ACC112 (cell line): ENCODE data around the gene MRPL2.
A peak's percentile ranks its signal among the peaks of the same experiment; 100 is the strongest.
"Not testable (repeated sequence)": the region's sequence is repeated elsewhere in the genome, so short reads cannot be mapped to it uniquely, and the experiment has no call there.

Experiments
- H2AFZ ChIP-seq: fragments of 200-600 bp; sonication (generic); one replicate; pipeline ENCODE4 v1.6.0; 2017; ENCODE audit warnings: antibody characterized with exemption, low read length; ENCODE audit not compliant: unreplicated experiment
- H3K27ac ChIP-seq: fragments of 200-600 bp; sonication (generic); 2 replicates; pipeline ENCODE4 v1.5.1; 2014; ENCODE audit warnings: low read depth, mild to moderate bottlenecking, antibody characterized with exemption, low read length, moderate library complexity
- H3K27me3 ChIP-seq: fragments of 200-600 bp; sonication (generic); 2 replicates; pipeline ENCODE4 v1.6.1; 2014; ENCODE audit warnings: mild to moderate bottlenecking, antibody characterized with exemption, low read length, moderate library complexity, mixed read lengths; ENCODE audit not compliant: insufficient read depth
- H3K36me3 ChIP-seq: fragments of 200-600 bp; sonication (generic); 2 replicates; pipeline ENCODE4 v1.6.1; 2016; ENCODE audit warnings: mild to moderate bottlenecking, antibody characterized with exemption, low read length, moderate library complexity, mixed read lengths; ENCODE audit not compliant: insufficient read depth
- H3K4me1 ChIP-seq: fragments of 200-600 bp; sonication (generic); one replicate; pipeline ENCODE4 v1.6.1; 2016; ENCODE audit warnings: low read length, mixed read lengths; ENCODE audit not compliant: insufficient read depth, unreplicated experiment, control insufficient read depth
- H3K4me3 ChIP-seq: fragments of 200-600 bp; sonication (generic); 2 replicates; pipeline ENCODE4 v1.5.1; 2014; ENCODE audit warnings: mild to moderate bottlenecking, low read depth, low read length
- H3K79me2 ChIP-seq: fragments of 200-600 bp; sonication (generic); one replicate; pipeline ENCODE4 v1.6.0; 2016; ENCODE audit warnings: low read length; ENCODE audit not compliant: control insufficient read depth, unreplicated experiment, insufficient read depth

MRPL2 gene

GRCh38 chr6:43052225-43052841, 6.9 kb downstream of the MRPL2 start:
- Histone ChIP-seq H3K79me2 (peaks cover 28% of the 10 kb centered on the region), H3K4me3 (peak overlapping the region; percentile 88), H3K4me1 (peaks cover 26% of the 10 kb centered on the region), H3K27me3 (no peaks in the 10 kb centered on the region), H3K36me3 (peaks cover 10% of the 10 kb centered on the region; the same call in 1 of the 2 replicates), H3K27ac (no peak overlapping the region), H2AFZ (no peak overlapping the region)

- H3K79me2 ChIP-seq, result peaks cover 28% of the 10 kb centered on the region
- H2AFZ ChIP-seq, result no peak overlapping the region
- peaks cover 26% of the 10 kb centered on the region for H3K4me1 ChIP-seq
- no peak overlapping the region; the same call in 1 of the 2 replicates for H3K4me3 ChIP-seq
- no peaks in the 10 kb centered on the region for H3K27me3 ChIP-seq
- no peak overlapping the region for H3K27ac ChIP-seq
- peaks cover 15% of the 10 kb centered on the region; the same call in 1 of the 2 replicates for H3K36me3 ChIP-seq
These were observed 8.3 kb downstream of the MRPL2 start for GRCh38 chr6:43050981-43051380.

GRCh38 chr6:43047998-43048397, 11.2 kb downstream of the MRPL2 start:
- H2AFZ ChIP-seq, result no peak overlapping the region
- H3K27ac ChIP-seq, result no peak overlapping the region
- H3K4me1 ChIP-seq, result peaks cover 21% of the 10 kb centered on the region
- H3K27me3 ChIP-seq, result no peaks in the 10 kb centered on the region
- peaks cover 23% of the 10 kb centered on the region for H3K79me2 ChIP-seq
- no peak overlapping the region for H3K4me3 ChIP-seq
- H3K36me3 ChIP-seq, result peaks cover 15% of the 10 kb centered on the region; the same call in 1 of the 2 replicates

GRCh38 chr6:43045371-43045930, 13.8 kb downstream of the MRPL2 start:
- Histone ChIP-seq H3K27ac (no peak overlapping the region), H3K79me2 (peaks cover 3% of the 10 kb centered on the region), H3K4me3 (no peak overlapping the region), H3K4me1 (no peaks in the 10 kb centered on the region), H2AFZ (no peak overlapping the region), H3K36me3 (peaks cover 15% of the 10 kb centered on the region; the same call in 1 of the 2 replicates), H3K27me3 (no peaks in the 10 kb centered on the region)

- H3K27ac ChIP-seq, result no peak overlapping the region
- H3K4me1 ChIP-seq, result no peaks in the 10 kb centered on the region
- H3K36me3 ChIP-seq, result peaks cover 9% of the 10 kb centered on the region; the same call in 1 of the 2 replicates
- H2AFZ ChIP-seq, result no peak overlapping the region
- no peaks in the 10 kb centered on the region for H3K79me2 ChIP-seq
- no peaks in the 10 kb centered on the region for H3K27me3 ChIP-seq
- no peak overlapping the region for H3K4me3 ChIP-seq
These were observed 15.9 kb downstream of the MRPL2 start for GRCh38 chr6:43043310-43043709.

GRCh38 chr6:43041475-43041874, 17.8 kb downstream of the MRPL2 start:
- not testable (repeated sequence) for H3K4me1 ChIP-seq, H3K36me3 ChIP-seq, H3K27ac ChIP-seq, H3K27me3 ChIP-seq, H3K4me3 ChIP-seq, H3K79me2 ChIP-seq, H2AFZ ChIP-seq

- no peak overlapping the region for H3K27ac ChIP-seq
These were observed 18.5 kb downstream of the MRPL2 start for GRCh38 chr6:43040542-43041257.

GRCh38 chr6:43038727-43039126, 20.5 kb downstream of the MRPL2 start:
- H3K79me2 ChIP-seq, result no peaks in the 10 kb centered on the region
- no peaks in the 10 kb centered on the region for H3K27me3 ChIP-seq
- peaks cover 4% of the 10 kb centered on the region; the same call in 1 of the 2 replicates for H3K36me3 ChIP-seq
- H3K4me3 ChIP-seq, result no peak overlapping the region
- no peak overlapping the region for H2AFZ ChIP-seq
- H3K4me1 ChIP-seq, result no peaks in the 10 kb centered on the region
- H3K27ac ChIP-seq, result no peak overlapping the region

More at GRCh38 chr6:43040542-43041257, 18.5 kb downstream of the MRPL2 start:
- Histone ChIP-seq H2AFZ (no peak overlapping the region), H3K4me1 (no peaks in the 10 kb centered on the region), H3K36me3 (no peaks in the 10 kb centered on the region), H3K79me2 (no peaks in the 10 kb centered on the region), H3K27me3 (no peaks in the 10 kb centered on the region), H3K4me3 (no peak overlapping the region)

- Histone ChIP-seq H3K36me3 (peaks cover 4% of the 10 kb centered on the region; the same call in 1 of the 2 replicates), H3K4me1 (no peaks in the 10 kb centered on the region), H2AFZ (no peak overlapping the region), H3K27ac (no peak overlapping the region), H3K79me2 (no peaks in the 10 kb centered on the region), H3K27me3 (no peaks in the 10 kb centered on the region), H3K4me3 (no peak overlapping the region)
These were observed 21.5 kb downstream of the MRPL2 start for GRCh38 chr6:43037706-43038105.

GRCh38 chr6:43037197-43037596, 22.0 kb downstream of the MRPL2 start:
- peaks cover 4% of the 10 kb centered on the region; the same call in 1 of the 2 replicates for H3K36me3 ChIP-seq
- H3K4me1 ChIP-seq, result no peaks in the 10 kb centered on the region
- H2AFZ ChIP-seq, result no peak overlapping the region

More at GRCh38 chr6:43037197-43037596, 22.0 kb downstream of the MRPL2 start:
- H3K27ac ChIP-seq, result no peak overlapping the region
- H3K4me3 ChIP-seq, result no peak overlapping the region
- no peaks in the 10 kb centered on the region for H3K79me2 ChIP-seq
- no peaks in the 10 kb centered on the region for H3K27me3 ChIP-seq
